DOHH2 (cell line): ENCODE data around the gene RCOR2.

ENCODE experiments used
- H3F3A ChIP-seq: fragments of 200-600 bp; sonication (generic), shearing (Covaris generic); 2 replicates; pipeline ENCODE4 v1.6.0; 2016; ENCODE audit warnings: antibody characterized with exemption, mild to moderate bottlenecking; ENCODE audit not compliant: control insufficient read depth, insufficient read depth
- H3K27ac ChIP-seq: fragments of 200-600 bp; sonication (generic); 2 replicates; pipeline ENCODE4 v1.5.1; 2014; ENCODE audit warnings: low read depth, mild to moderate bottlenecking, low read length, moderate library complexity
- H3K27me3 ChIP-seq: fragments of 200-600 bp; sonication (generic); 2 replicates; pipeline ENCODE4 v1.6.1; 2014; ENCODE audit warnings: mild to moderate bottlenecking, low read length, mixed read lengths; ENCODE audit not compliant: control insufficient read depth
- H3K36me3 ChIP-seq: fragments of 200-600 bp; sonication (generic); 2 replicates; pipeline ENCODE4 v1.6.1; 2014; ENCODE audit warnings: mild to moderate bottlenecking, low read length, moderate library complexity, mixed read lengths; ENCODE audit not compliant: control insufficient read depth
- H3K4me1 ChIP-seq: fragments of 200-600 bp; sonication (generic); 2 replicates; pipeline ENCODE4 v1.6.1; 2014; ENCODE audit warnings: mild to moderate bottlenecking, low read length, mixed read lengths; ENCODE audit not compliant: control insufficient read depth
- H3K4me2 ChIP-seq: fragments of 200-600 bp; sonication (generic); 2 replicates; pipeline ENCODE4 v1.6.0; 2014; ENCODE audit warnings: mild to moderate bottlenecking, low read length, moderate library complexity
- H3K4me3 ChIP-seq: fragments of 200-600 bp; sonication (generic); 2 replicates; pipeline ENCODE4 v1.5.1; 2014; ENCODE audit warnings: mild to moderate bottlenecking, low read length, mixed read lengths
- H3K79me2 ChIP-seq: fragments of 200-600 bp; sonication (generic); 2 replicates; pipeline ENCODE4 v1.6.1; 2014; ENCODE audit warnings: mild to moderate bottlenecking, low read length, mixed read lengths; ENCODE audit not compliant: control insufficient read depth
- H3K9me2 ChIP-seq: fragments of 200-600 bp; sonication (generic); replicated peaks from 2 replicates; pipeline ENCODE4 v1.6.1; 2014; ENCODE audit warnings: mild to moderate bottlenecking, low read length, mixed read lengths; ENCODE audit not compliant: control insufficient read depth
- H3K9me3 ChIP-seq: fragments of 200-600 bp; sonication (generic); 2 replicates; pipeline ENCODE4 v1.6.1; 2014; ENCODE audit warnings: antibody characterized with exemption, low read length, mixed read lengths; ENCODE audit not compliant: control insufficient read depth, insufficient read depth
- H4K20me1 ChIP-seq: fragments of 200-600 bp; sonication (generic); 2 replicates; pipeline ENCODE4 v1.6.0; 2014; ENCODE audit warnings: low read depth, mild to moderate bottlenecking, antibody characterized with exemption, low read length, moderate library complexity; ENCODE audit not compliant: control insufficient read depth, insufficient read depth
- EZH2phosphoT487 ChIP-seq: fragments of 200-600 bp; sonication (generic); IDR thresholded peaks from 2 replicates; pipeline ENCODE4 v1.6.1; 2017; ENCODE audit warnings: borderline replicate concordance, mild to moderate bottlenecking, antibody characterized with exemption, low read length, moderate library complexity, mixed read lengths
- TF ChIP-seq, protein P1 (sequence below): fragments of 200-600 bp; sonication (generic); IDR thresholded peaks from one replicate; pipeline ENCODE4 v1.5.1; 2014; ENCODE audit warnings: antibody characterized with exemption, mild to moderate bottlenecking, low read depth, low read length; ENCODE audit not compliant: poor library complexity, severe bottlenecking

The RCOR2 gene

DNA sequence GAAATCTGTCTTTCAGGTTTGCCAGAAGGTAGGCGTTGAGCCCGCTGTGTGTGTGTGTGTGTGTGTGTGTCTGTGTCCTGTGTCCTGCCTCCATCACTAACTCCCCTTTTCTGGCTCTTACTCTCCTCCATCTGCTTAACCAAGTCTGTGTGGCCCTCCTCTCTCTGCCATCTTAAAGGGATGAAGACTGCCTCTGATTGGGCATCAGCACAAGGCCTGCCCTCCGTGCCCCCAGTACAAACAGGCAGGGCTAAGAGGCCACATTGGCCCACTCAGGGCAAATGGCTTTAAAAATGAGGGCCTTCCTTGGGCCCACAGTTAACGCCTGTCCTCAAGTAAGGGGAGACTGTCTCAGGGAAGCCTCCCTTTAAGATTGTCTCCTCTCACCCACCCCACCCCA is 10.9 kb downstream of the RCOR2 start:
- Histone ChIP-seq H3K9me3 (no peaks in the 10 kb centered on the region), H4K20me1 (no peaks in the 10 kb centered on the region), H3F3A (no peaks in the 10 kb centered on the region), H3K4me2 (no peak overlapping the region), H3K27me3 (no peaks in the 10 kb centered on the region), H3K9me2 (no peaks in the 10 kb centered on the region), H3K4me1 (no peaks in the 10 kb centered on the region), H3K79me2 (no peaks in the 10 kb centered on the region), H3K4me3 (no peak overlapping the region), H3K27ac (no peak overlapping the region), H3K36me3 (peaks cover 60% of the 10 kb centered on the region)
- TF ChIP-seq, protein P1, sequence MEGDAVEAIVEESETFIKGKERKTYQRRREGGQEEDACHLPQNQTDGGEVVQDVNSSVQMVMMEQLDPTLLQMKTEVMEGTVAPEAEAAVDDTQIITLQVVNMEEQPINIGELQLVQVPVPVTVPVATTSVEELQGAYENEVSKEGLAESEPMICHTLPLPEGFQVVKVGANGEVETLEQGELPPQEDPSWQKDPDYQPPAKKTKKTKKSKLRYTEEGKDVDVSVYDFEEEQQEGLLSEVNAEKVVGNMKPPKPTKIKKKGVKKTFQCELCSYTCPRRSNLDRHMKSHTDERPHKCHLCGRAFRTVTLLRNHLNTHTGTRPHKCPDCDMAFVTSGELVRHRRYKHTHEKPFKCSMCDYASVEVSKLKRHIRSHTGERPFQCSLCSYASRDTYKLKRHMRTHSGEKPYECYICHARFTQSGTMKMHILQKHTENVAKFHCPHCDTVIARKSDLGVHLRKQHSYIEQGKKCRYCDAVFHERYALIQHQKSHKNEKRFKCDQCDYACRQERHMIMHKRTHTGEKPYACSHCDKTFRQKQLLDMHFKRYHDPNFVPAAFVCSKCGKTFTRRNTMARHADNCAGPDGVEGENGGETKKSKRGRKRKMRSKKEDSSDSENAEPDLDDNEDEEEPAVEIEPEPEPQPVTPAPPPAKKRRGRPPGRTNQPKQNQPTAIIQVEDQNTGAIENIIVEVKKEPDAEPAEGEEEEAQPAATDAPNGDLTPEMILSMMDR, result no peak
- no peak for TF ChIP-seq EZH2phosphoT487

DNA sequence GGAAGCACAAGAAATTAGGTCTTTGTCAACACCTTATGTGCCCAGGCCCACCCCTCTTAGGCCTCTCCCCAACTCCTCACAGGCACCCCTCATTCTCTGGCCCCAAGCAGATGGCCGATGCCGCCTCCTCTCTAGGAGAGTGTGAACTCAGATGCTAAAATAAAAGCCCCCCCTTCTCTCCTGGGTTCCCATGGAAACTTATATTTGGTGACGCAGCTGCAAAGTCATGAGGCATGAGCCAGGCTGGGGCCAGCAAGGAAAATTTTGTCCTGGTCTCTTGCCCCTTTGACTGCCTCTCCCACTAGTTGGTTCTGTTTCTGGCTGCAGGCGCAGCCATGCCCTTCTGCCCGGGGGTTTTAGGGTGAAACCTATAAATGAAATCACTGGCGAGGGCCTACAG is 11.8 kb downstream of the RCOR2 start:
- Histone ChIP-seq H3K9me2 (no peaks in the 10 kb centered on the region), H3K36me3 (peaks cover 69% of the 10 kb centered on the region), H3K27me3 (no peaks in the 10 kb centered on the region), H3K27ac (no peak overlapping the region), H3K4me2 (no peak overlapping the region), H3K4me3 (no peak overlapping the region), H4K20me1 (no peaks in the 10 kb centered on the region), H3K79me2 (no peaks in the 10 kb centered on the region), H3K9me3 (no peaks in the 10 kb centered on the region), H3K4me1 (no peaks in the 10 kb centered on the region), H3F3A (no peaks in the 10 kb centered on the region)
- TF ChIP-seq, protein P1, result no peak
- no peak for TF ChIP-seq EZH2phosphoT487

DNA sequence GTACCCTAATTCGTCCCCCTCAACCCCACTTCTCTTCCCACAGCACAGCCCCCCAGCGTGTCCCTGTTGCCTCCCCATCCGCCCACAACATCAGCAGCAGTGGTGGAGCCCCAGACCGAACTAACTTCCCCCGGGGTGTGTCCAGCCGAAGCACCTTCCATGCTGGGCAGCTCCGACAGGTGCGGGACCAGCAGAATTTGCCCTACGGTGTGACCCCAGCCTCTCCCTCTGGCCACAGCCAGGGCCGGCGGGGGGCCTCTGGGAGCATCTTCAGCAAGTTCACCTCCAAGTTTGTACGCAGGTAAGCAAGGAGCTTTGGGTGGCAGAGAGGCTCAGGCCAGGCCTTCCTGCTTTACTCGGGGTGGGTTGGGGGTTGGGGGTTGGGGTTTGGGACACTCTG is 12.2 kb downstream of the RCOR2 start:
- Histone ChIP-seq H3K36me3 (peaks cover 73% of the 10 kb centered on the region), H4K20me1 (no peaks in the 10 kb centered on the region)
- no peak for TF ChIP-seq EZH2phosphoT487
- TF ChIP-seq, protein P1, result no peak

DNA sequence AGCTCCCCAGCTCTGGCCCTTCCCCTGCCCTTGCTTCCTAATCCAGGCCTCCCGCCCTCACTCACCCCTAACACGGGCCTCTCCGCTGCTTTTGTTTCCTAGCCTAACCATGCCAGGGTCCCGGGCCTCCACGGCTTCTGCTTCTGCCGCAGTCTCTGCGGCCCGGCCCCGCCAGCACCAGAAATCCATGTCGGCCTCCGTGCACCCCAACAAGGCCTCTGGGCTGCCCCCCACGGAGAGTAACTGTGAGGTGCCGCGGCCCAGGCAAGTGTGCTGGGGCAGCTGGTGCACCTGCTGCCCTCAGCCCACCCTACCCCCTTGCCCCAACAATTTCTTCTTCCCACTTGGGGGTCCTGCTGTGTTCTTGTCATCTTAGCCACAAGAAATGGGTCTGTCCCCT is 13.1 kb downstream of the RCOR2 start:
- Histone ChIP-seq H3K4me3 (no peak overlapping the region), H3K79me2 (no peaks in the 10 kb centered on the region), H3K27ac (no peak overlapping the region), H3K4me2 (no peak overlapping the region), H3K36me3 (peaks cover 79% of the 10 kb centered on the region), H3K9me3 (no peaks in the 10 kb centered on the region), H3K27me3 (no peaks in the 10 kb centered on the region), H3F3A (no peaks in the 10 kb centered on the region), H3K9me2 (no peaks in the 10 kb centered on the region), H3K4me1 (no peaks in the 10 kb centered on the region), H4K20me1 (no peaks in the 10 kb centered on the region)
- TF ChIP-seq, protein P1, result no peak
- no peak for TF ChIP-seq EZH2phosphoT487

More for the DNA sequence above, 12.2 kb downstream of the RCOR2 start:
- Histone ChIP-seq H3K9me3 (no peaks in the 10 kb centered on the region), H3K27me3 (no peaks in the 10 kb centered on the region), H3K27ac (no peak overlapping the region), H3K4me1 (no peaks in the 10 kb centered on the region), H3K4me3 (no peak overlapping the region), H3K79me2 (no peaks in the 10 kb centered on the region), H3K4me2 (no peak overlapping the region), H3F3A (no peaks in the 10 kb centered on the region), H3K9me2 (no peaks in the 10 kb centered on the region)
